PC-9 (cell line): ENCODE results near the gene SRPK1. TPM values are rescaled to one million over a fixed set of nuclear protein-coding genes. Genes with fewer than 3 reads are reported as not detected.

Source experiments
- BruUV-seq: library from RNA; stranded (reverse); fragments of 400-500 nt; replicated peaks from 2 replicates; lab custom pipeline; 2021; lab: Mats Ljungman, UMichigan
- CTCF ChIA-PET: fragments of 300-600 bp; sonication (Branson Sonifier 250); formaldehyde crosslinking; loops from one replicate; lab custom pipeline; 2022; ENCODE audit warnings: antibody characterized with exemption; lab: Charles Lee
- POLR2A ChIA-PET: fragments of 300-600 bp; sonication (Branson Sonifier 250); formaldehyde crosslinking; loops from one replicate; lab custom pipeline; 2022; ENCODE audit warnings: antibody characterized with exemption; ENCODE audit not compliant: unreplicated experiment; lab: Charles Lee
- DNase-seq, 2 experiments: peaks; one replicate each; pipeline versions ENCODE4 v3.0.0 to v3.0.0-alpha.2; 2015 to 2022; ENCODE audit warnings: mixed read lengths in 1 of 2
- H2AFZ ChIP-seq: fragments of 200-600 bp; sonication (generic); 2 replicates; pipeline ENCODE4 v1.8.1; 2017; ENCODE audit warnings: antibody characterized with exemption
- H3F3A ChIP-seq: fragments of 200-600 bp; sonication (generic); 2 replicates; pipeline ENCODE4 v1.8.1; 2017; ENCODE audit warnings: antibody characterized with exemption, mild to moderate bottlenecking, low read depth; ENCODE audit not compliant: insufficient read depth
- H3K27ac ChIP-seq: fragments of 200-600 bp; sonication (generic); 2 replicates; pipeline ENCODE4 v1.6.1; 2016; ENCODE audit warnings: mixed run types
- H3K27me3 ChIP-seq: fragments of 200-600 bp; sonication (generic); 2 replicates; pipeline ENCODE4 v1.6.1; 2016; ENCODE audit warnings: low read depth, mixed run types; ENCODE audit not compliant: insufficient read depth
- H3K36me3 ChIP-seq: fragments of 200-600 bp; sonication (generic); 2 replicates; pipeline ENCODE4 v1.6.1; 2016; ENCODE audit warnings: low read depth, mixed run types
- H3K4me1 ChIP-seq: fragments of 200-600 bp; sonication (generic); replicated peaks from 2 replicates; pipeline ENCODE4 v1.6.1; 2016; ENCODE audit warnings: mixed run types; ENCODE audit not compliant: insufficient read depth
- H3K4me2 ChIP-seq: fragments of 200-600 bp; sonication (generic); 2 replicates; pipeline ENCODE4 v1.6.1; 2017; ENCODE audit warnings: mixed run types
- H3K4me3 ChIP-seq: fragments of 200-600 bp; sonication (generic); 2 replicates; pipeline ENCODE4 v1.6.1; 2016; ENCODE audit warnings: mixed run types
- H3K79me2 ChIP-seq: fragments of 200-600 bp; sonication (generic); 2 replicates; pipeline ENCODE4 v1.6.1; 2017; ENCODE audit warnings: low read depth, mixed run types
- H3K9me2 ChIP-seq: fragments of 200-600 bp; sonication (generic); 2 replicates; pipeline ENCODE4 v1.8.1; 2017; ENCODE audit warnings: mild to moderate bottlenecking; ENCODE audit not compliant: insufficient read depth
- H3K9me3 ChIP-seq: fragments of 200-600 bp; sonication (generic); 2 replicates; pipeline ENCODE4 v1.8.1; 2016; ENCODE audit warnings: low read depth; ENCODE audit not compliant: insufficient read depth
- H4K20me1 ChIP-seq: fragments of 200-600 bp; sonication (generic); 2 replicates; pipeline ENCODE4 v1.8.1; 2017; ENCODE audit not compliant: insufficient read depth
- EZH2 ChIP-seq: fragments of 200-600 bp; sonication (generic); IDR thresholded peaks from 2 replicates; pipeline ENCODE4 v1.8.0; 2017; ENCODE audit warnings: antibody characterized with exemption, low read depth
- intact Hi-C: fragments of 100-400 bp; cut with micrococcal nuclease; formaldehyde crosslinking; loops from one replicate; pipeline ENCODE4 v1.10.0; 2022; ENCODE audit not compliant: unreplicated experiment
- total RNA-seq: library from RNA; stranded (reverse); gene quantifications from 2 replicates; pipeline ENCODE4 v1.2.3, GENCODE V29; 2021
- TF ChIP-seq, protein P1 (sequence below): fragments of 200-600 bp; sonication (generic); conservative IDR thresholded peaks from 2 replicates; pipeline ENCODE4 v1.6.1; 2017; ENCODE audit warnings: mixed run types, antibody characterized with exemption, mild to moderate bottlenecking, moderate library complexity

Gene SRPK1
- total RNA-seq, 1 experiment from 2014 or later, result 98.7 TPM

- ChIA-PET POLR2A (no interaction called here), CTCF (no interaction called here)
- no peaks in the 10 kb centered on the region for H3K9me2 ChIP-seq
- no peaks in the 10 kb centered on the region for H3K27me3 ChIP-seq
- intact Hi-C loops, result no loop called here
- peaks cover 17% of the 10 kb centered on the region for H3K4me1 ChIP-seq
- no peaks in the 10 kb centered on the region for H3K9me3 ChIP-seq
- BruUV-seq, result no TSS peak
- no peak overlapping the region for H3K4me3 ChIP-seq
- peaks cover 95% of the 10 kb centered on the region for H3K79me2 ChIP-seq
- no peak for TF ChIP-seq EZH2
- TF ChIP-seq, protein P1, sequence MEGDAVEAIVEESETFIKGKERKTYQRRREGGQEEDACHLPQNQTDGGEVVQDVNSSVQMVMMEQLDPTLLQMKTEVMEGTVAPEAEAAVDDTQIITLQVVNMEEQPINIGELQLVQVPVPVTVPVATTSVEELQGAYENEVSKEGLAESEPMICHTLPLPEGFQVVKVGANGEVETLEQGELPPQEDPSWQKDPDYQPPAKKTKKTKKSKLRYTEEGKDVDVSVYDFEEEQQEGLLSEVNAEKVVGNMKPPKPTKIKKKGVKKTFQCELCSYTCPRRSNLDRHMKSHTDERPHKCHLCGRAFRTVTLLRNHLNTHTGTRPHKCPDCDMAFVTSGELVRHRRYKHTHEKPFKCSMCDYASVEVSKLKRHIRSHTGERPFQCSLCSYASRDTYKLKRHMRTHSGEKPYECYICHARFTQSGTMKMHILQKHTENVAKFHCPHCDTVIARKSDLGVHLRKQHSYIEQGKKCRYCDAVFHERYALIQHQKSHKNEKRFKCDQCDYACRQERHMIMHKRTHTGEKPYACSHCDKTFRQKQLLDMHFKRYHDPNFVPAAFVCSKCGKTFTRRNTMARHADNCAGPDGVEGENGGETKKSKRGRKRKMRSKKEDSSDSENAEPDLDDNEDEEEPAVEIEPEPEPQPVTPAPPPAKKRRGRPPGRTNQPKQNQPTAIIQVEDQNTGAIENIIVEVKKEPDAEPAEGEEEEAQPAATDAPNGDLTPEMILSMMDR, result no peak
- H3K4me2 ChIP-seq, result no peak overlapping the region
- peaks cover 22% of the 10 kb centered on the region for H3F3A ChIP-seq
- H3K36me3 ChIP-seq, result peaks cover 23% of the 10 kb centered on the region
- H4K20me1 ChIP-seq, result peaks cover 3% of the 10 kb centered on the region
- no peak for DNase-seq
- H3K27ac ChIP-seq, result no peak overlapping the region
- no peak overlapping the region for H2AFZ ChIP-seq
These were observed 22.9 kb downstream of the SRPK1 start for GRCh38 chr6:35898003-35898402.

DNA sequence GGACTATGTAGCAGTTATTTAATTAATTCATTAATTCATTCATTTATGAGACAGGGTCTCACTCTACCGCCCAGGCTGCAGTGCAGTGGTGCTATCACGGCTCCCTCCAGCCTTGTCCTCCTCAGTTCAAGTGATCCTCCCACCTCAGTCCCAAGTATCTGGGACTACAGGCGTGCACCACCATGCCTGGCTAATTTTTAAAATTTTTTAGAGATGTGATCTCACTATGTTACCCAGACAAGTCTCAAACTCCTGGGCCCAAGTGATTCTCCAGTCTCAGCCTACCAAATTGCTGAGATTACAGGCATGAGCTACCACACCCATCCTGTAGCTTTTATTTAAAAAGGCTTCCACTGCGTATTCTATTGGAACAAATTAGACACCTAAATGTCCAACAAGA is 23.4 kb downstream of the SRPK1 start:
- Histone ChIP-seq H3F3A (peaks cover 22% of the 10 kb centered on the region), H3K27ac (no peak overlapping the region), H3K9me3 (no peaks in the 10 kb centered on the region), H3K9me2 (no peaks in the 10 kb centered on the region), H2AFZ (no peak overlapping the region), H3K36me3 (peaks cover 28% of the 10 kb centered on the region), H3K79me2 (peaks cover 95% of the 10 kb centered on the region), H3K27me3 (no peaks in the 10 kb centered on the region), H3K4me3 (no peak overlapping the region), H4K20me1 (peaks cover 8% of the 10 kb centered on the region), H3K4me2 (no peak overlapping the region), H3K4me1 (peaks cover 17% of the 10 kb centered on the region)
- intact Hi-C loops, result no loop called here
- DNase-seq, result no peak
- ChIA-PET CTCF (no interaction called here), POLR2A (no interaction called here)
- TF ChIP-seq EZH2, result no peak
- TF ChIP-seq, protein P1, result no peak
- no TSS peak for BruUV-seq

DNA sequence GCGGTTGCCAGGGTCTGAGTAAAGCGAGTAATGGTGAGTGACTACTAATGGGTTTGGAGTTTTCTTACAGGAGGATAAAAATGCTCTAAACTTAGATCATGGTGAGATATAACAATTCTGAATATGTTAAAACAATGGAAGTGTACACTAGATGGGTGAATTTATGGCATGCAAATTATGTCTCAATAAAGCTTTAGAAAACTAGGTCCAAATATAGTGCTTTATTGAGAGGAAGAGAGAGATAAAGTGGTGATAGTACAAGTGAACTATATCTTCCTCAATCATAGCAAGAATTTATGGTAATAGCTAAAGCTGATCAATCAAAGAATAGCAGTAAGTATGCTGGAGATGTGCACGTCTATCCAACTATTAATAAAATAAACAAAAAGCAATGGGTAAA is 23.9 kb downstream of the SRPK1 start:
- Histone ChIP-seq H3K79me2 (peaks cover 96% of the 10 kb centered on the region), H3K4me1 (peaks cover 17% of the 10 kb centered on the region), H2AFZ (no peak overlapping the region), H3F3A (peaks cover 22% of the 10 kb centered on the region), H3K36me3 (peaks cover 32% of the 10 kb centered on the region), H3K27ac (no peak overlapping the region), H4K20me1 (peaks cover 10% of the 10 kb centered on the region), H3K9me3 (no peaks in the 10 kb centered on the region), H3K4me3 (no peak overlapping the region), H3K9me2 (no peaks in the 10 kb centered on the region), H3K27me3 (no peaks in the 10 kb centered on the region), H3K4me2 (no peak overlapping the region)
- intact Hi-C loops, result no loop called here
- no peak for TF ChIP-seq EZH2
- TF ChIP-seq, protein P1, result no peak
- CTCF ChIA-PET, result no interaction called here
- BruUV-seq, result no TSS peak
- POLR2A ChIA-PET, result no interaction called here
- no peak for DNase-seq
